Measurements from ENCODE around the gene ZBED2.

ZBED2 gene

GRCh38 chr3:111615880-111616279 lies 20.7 kb upstream of the ZBED2 start:
- TF ChIP-seq POLR2A (IDR thresholded peaks at IDR 0.05; ENCODE audit: extremely low read depth, insufficient read length) = no peak
- TF ChIP-seq, protein P1, sequence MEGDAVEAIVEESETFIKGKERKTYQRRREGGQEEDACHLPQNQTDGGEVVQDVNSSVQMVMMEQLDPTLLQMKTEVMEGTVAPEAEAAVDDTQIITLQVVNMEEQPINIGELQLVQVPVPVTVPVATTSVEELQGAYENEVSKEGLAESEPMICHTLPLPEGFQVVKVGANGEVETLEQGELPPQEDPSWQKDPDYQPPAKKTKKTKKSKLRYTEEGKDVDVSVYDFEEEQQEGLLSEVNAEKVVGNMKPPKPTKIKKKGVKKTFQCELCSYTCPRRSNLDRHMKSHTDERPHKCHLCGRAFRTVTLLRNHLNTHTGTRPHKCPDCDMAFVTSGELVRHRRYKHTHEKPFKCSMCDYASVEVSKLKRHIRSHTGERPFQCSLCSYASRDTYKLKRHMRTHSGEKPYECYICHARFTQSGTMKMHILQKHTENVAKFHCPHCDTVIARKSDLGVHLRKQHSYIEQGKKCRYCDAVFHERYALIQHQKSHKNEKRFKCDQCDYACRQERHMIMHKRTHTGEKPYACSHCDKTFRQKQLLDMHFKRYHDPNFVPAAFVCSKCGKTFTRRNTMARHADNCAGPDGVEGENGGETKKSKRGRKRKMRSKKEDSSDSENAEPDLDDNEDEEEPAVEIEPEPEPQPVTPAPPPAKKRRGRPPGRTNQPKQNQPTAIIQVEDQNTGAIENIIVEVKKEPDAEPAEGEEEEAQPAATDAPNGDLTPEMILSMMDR (IDR thresholded peaks at IDR 0.05; ENCODE audit: low read depth, low read length) = no peak
- TF ChIP-seq, protein P2, sequence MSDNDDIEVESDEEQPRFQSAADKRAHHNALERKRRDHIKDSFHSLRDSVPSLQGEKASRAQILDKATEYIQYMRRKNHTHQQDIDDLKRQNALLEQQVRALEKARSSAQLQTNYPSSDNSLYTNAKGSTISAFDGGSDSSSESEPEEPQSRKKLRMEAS (IDR thresholded peaks at IDR 0.05; ENCODE audit: low read depth, low read length) = no peak
- TF ChIP-seq MYC (IDR thresholded peaks at IDR 0.05; ENCODE audit: low read depth, low read length) = no peak
- H3K4me3 ChIP-seq (ENCODE audit: low read depth, low read length) = no peak overlapping the region
- DNase-seq (ENCODE audit: low read depth) = no peak

DNA sequence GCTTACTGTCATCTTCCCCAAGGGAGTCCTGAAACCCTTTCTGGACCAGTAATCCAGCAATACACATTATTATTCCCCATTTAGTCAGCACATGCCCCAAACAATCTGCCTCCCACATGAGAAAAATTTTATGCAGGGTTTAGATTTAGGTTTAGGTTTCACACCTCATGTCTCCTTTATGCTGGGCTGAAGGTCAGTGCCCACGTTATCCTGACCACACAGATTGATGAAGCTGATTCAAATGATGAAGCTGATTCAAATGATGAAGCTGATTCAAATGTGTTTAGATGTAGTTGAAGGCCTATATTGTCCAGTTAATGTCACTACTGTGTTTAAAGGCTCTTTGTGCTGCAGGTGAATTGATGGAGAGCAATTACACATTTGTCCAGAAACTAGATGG lies 18.1 kb upstream of the ZBED2 start:
- DNase-seq (ENCODE audit: low read depth) = no peak
- H3K4me3 ChIP-seq (ENCODE audit: low read depth, low read length) = no peak overlapping the region
- TF ChIP-seq, protein P1 (IDR thresholded peaks at IDR 0.05; ENCODE audit: low read depth, low read length) = no peak
- TF ChIP-seq POLR2A (IDR thresholded peaks at IDR 0.05; ENCODE audit: extremely low read depth, insufficient read length) (no peak), MYC (IDR thresholded peaks at IDR 0.05; ENCODE audit: low read depth, low read length) (no peak)

- no peak overlapping the region for H3K4me3 ChIP-seq (ENCODE audit: low read depth, low read length)
- DNase-seq (ENCODE audit: low read depth) = no peak
- TF ChIP-seq, protein P2 (IDR thresholded peaks at IDR 0.05; ENCODE audit: low read depth, low read length) = no peak
- no peak for TF ChIP-seq POLR2A (IDR thresholded peaks at IDR 0.05; ENCODE audit: extremely low read depth, insufficient read length)
- TF ChIP-seq, protein P1 (IDR thresholded peaks at IDR 0.05; ENCODE audit: low read depth, low read length) = no peak
- TF ChIP-seq MYC (IDR thresholded peaks at IDR 0.05; ENCODE audit: low read depth, low read length) = no peak
Measured at GRCh38 chr3:111610612-111611054, 15.5 kb upstream of the ZBED2 start.

- no peak overlapping the region for H3K4me3 ChIP-seq (ENCODE audit: low read depth, low read length)
- TF ChIP-seq POLR2A (IDR thresholded peaks at IDR 0.05; ENCODE audit: extremely low read depth, insufficient read length) (no peak), MYC (IDR thresholded peaks at IDR 0.05; ENCODE audit: low read depth, low read length) (no peak)
- TF ChIP-seq, protein P1 (IDR thresholded peaks at IDR 0.05; ENCODE audit: low read depth, low read length) = no peak
- TF ChIP-seq, protein P2 (IDR thresholded peaks at IDR 0.05; ENCODE audit: low read depth, low read length) = no peak
- DNase-seq (ENCODE audit: low read depth) = no peak
Measured at GRCh38 chr3:111610189-111610588, 15.0 kb upstream of the ZBED2 start.

- DNase-seq (ENCODE audit: low read depth) = no peak
- TF ChIP-seq, protein P2 (IDR thresholded peaks at IDR 0.05; ENCODE audit: low read depth, low read length) = no peak
- no peak overlapping the region for H3K4me3 ChIP-seq (ENCODE audit: low read depth, low read length)
Measured at GRCh38 chr3:111609700-111610099, 14.6 kb upstream of the ZBED2 start.

DNA sequence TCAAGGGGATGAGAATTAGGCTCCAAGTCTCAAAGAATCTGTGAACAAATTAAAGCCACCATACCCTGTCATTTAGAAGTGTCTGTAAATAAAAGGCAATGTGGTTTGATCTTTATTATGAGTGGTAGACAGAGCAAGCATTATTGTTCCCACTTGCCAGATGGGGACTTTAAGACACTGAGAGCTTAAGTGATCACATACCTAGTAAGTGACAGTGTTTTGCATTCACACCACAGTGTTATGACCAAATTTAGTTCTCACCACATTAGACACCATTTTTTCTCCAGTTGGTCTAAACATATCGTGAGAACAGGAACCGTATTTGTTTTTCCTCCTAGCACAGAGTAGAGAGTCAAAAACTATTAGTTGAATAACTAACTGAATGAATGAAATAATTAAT lies 13.2 kb upstream of the ZBED2 start:
- no peak overlapping the region for H3K4me3 ChIP-seq (ENCODE audit: low read depth, low read length)
- no peak for DNase-seq (ENCODE audit: low read depth)
- TF ChIP-seq MYC (IDR thresholded peaks at IDR 0.05; ENCODE audit: low read depth, low read length) = no peak
- TF ChIP-seq, protein P1 (IDR thresholded peaks at IDR 0.05; ENCODE audit: low read depth, low read length) = no peak
- TF ChIP-seq, protein P2 (IDR thresholded peaks at IDR 0.05; ENCODE audit: low read depth, low read length) = no peak
- TF ChIP-seq POLR2A (IDR thresholded peaks at IDR 0.05; ENCODE audit: extremely low read depth, insufficient read length) = no peak

Data from NB4 (cell line).